ENCODE data around the gene CLSTN2. TPM values are rescaled to one million over a fixed set of nuclear protein-coding genes. Genes with fewer than 3 reads are reported as not detected.

Gene CLSTN2
- total RNA-seq, 2 donors from 2014 or later: not detected

- no peak overlapping the region for H3K27ac Mint-ChIP-seq
- H3K4me1 Mint-ChIP-seq (ENCODE audit: low read depth): no peaks in the 10 kb centered on the region
- H3K4me3 Mint-ChIP-seq: no peak overlapping the region
- no peak for ATAC-seq (replicated peaks in 1 of 2)
- peaks cover 15% of the 10 kb centered on the region for H3K27me3 Mint-ChIP-seq (ENCODE audit: low read depth)
- peaks cover 0 to 6% of the 10 kb centered on the region in 2 donors for H3K9me3 Mint-ChIP-seq
- no peak for DNase-seq
- H3K36me3 Mint-ChIP-seq (ENCODE audit: insufficient read depth in 2 of 2): no peaks in the 10 kb centered on the region
These were observed 232.0 kb downstream of the CLSTN2 start for GRCh38 chr3:140166861-140167599.

- no peak for ATAC-seq (replicated peaks in 1 of 2)
- Mint-ChIP-seq H3K4me1 (ENCODE audit: low read depth) (no peaks in the 10 kb centered on the region), H3K9me3 (peaks cover 0 to 8% of the 10 kb centered on the region in 2 donors), H3K27me3 (ENCODE audit: low read depth) (peaks cover 20% of the 10 kb centered on the region), H3K27ac (no peak overlapping the region), H3K36me3 (ENCODE audit: insufficient read depth in 2 of 2) (no peaks in the 10 kb centered on the region), H3K4me3 (no peak overlapping the region)
- DNase-seq: no peak
These were observed 232.8 kb downstream of the CLSTN2 start for GRCh38 chr3:140167600-140168281.

GRCh38 chr3:140170612-140171011, 235.6 kb downstream of the CLSTN2 start:
- Mint-ChIP-seq H3K4me3 (no peak overlapping the region), H3K9me3 (peaks cover 0 to 7% of the 10 kb centered on the region in 2 donors), H3K36me3 (ENCODE audit: insufficient read depth in 2 of 2) (no peaks in the 10 kb centered on the region), H3K4me1 (ENCODE audit: low read depth) (no peaks in the 10 kb centered on the region), H3K27ac (no peak overlapping the region), H3K27me3 (ENCODE audit: low read depth) (peaks cover 30% of the 10 kb centered on the region)
- DNase-seq (no peak), ATAC-seq (replicated peaks in 1 of 2) (no peak)

DNA sequence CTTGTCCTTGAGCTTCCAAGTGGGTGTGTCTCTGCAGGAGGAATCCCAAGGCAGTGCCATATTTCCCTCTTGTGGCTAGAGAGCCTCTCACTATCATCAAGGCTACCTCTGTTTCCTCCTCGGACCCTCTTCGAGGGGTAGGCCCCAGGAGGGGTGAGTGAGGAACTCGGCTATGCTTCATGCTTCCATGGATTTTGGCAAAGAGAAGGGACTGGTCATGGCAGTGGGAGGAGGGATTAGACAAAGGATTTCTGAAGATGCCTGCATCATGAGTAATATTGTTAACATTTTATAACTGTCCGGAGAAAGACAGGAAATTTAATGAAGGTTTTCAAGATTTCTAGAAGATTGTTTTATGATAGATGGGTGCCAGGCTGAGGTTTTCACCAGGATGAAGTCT, 241.5 kb downstream of the CLSTN2 start:
- H3K27me3 Mint-ChIP-seq (ENCODE audit: low read depth): peaks cover 15% of the 10 kb centered on the region
- ATAC-seq (replicated peaks in 1 of 2) (no peak), DNase-seq (no peak)
- H3K36me3 Mint-ChIP-seq (ENCODE audit: insufficient read depth in 2 of 2): no peaks in the 10 kb centered on the region
- no peak overlapping the region for H3K27ac Mint-ChIP-seq
- H3K4me1 Mint-ChIP-seq (ENCODE audit: low read depth): no peaks in the 10 kb centered on the region
- no peak overlapping the region for H3K4me3 Mint-ChIP-seq
- H3K9me3 Mint-ChIP-seq: peaks cover 0 to 2% of the 10 kb centered on the region in 2 donors

- H3K27me3 Mint-ChIP-seq (ENCODE audit: low read depth): peaks cover 10% of the 10 kb centered on the region
- H3K9me3 Mint-ChIP-seq: no peaks in the 10 kb centered on the region
- no peaks in the 10 kb centered on the region for H3K36me3 Mint-ChIP-seq (ENCODE audit: insufficient read depth in 2 of 2)
- no peak for ATAC-seq (replicated peaks in 1 of 2)
- no peak overlapping the region for H3K27ac Mint-ChIP-seq
- DNase-seq: no peak
- H3K4me3 Mint-ChIP-seq: no peak overlapping the region
- no peaks in the 10 kb centered on the region for H3K4me1 Mint-ChIP-seq (ENCODE audit: low read depth)
These were observed 243.0 kb downstream of the CLSTN2 start for GRCh38 chr3:140177943-140178342.

GRCh38 chr3:140178482-140178881, 243.5 kb downstream of the CLSTN2 start:
- no peaks in the 10 kb centered on the region for H3K4me1 Mint-ChIP-seq (ENCODE audit: low read depth)
- H3K27ac Mint-ChIP-seq: no peak overlapping the region
- H3K4me3 Mint-ChIP-seq: no peak overlapping the region
- no peaks in the 10 kb centered on the region for H3K36me3 Mint-ChIP-seq (ENCODE audit: insufficient read depth in 2 of 2)
- H3K9me3 Mint-ChIP-seq: no peaks in the 10 kb centered on the region
- no peak for ATAC-seq (replicated peaks in 1 of 2)
- no peak for DNase-seq
- peaks cover 8% of the 10 kb centered on the region for H3K27me3 Mint-ChIP-seq (ENCODE audit: low read depth)

DNA sequence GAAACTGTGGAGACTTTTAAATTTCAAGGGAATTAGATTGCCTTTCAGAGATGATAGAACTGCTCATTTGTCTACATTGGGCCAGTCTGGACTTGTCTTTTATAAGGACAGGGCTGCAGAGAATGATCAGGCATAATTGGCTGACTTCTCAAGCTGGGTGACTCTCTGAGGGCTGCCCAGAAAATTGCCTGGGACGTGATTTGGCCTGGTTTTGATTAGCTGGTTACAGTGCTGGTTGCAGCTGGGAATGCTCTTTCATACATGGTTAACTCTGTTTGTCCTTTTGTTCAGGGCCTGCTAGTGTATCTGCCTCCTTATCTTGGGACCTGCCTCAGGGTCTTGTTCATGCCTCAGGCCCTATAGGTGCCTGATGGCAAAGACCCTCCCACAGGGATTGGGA, 245.6 kb downstream of the CLSTN2 start:
- peaks cover 6% of the 10 kb centered on the region for H3K27me3 Mint-ChIP-seq (ENCODE audit: low read depth)
- no peak for DNase-seq

GRCh38 chr3:140185375-140185774, 250.4 kb downstream of the CLSTN2 start:
- Mint-ChIP-seq H3K4me3 (no peak overlapping the region), H3K9me3 (peaks cover 0 to 2% of the 10 kb centered on the region in 2 donors), H3K27ac (no peak overlapping the region), H3K27me3 (ENCODE audit: low read depth) (peaks cover 6% of the 10 kb centered on the region), H3K36me3 (ENCODE audit: insufficient read depth in 2 of 2) (no peaks in the 10 kb centered on the region), H3K4me1 (ENCODE audit: low read depth) (no peaks in the 10 kb centered on the region)
- ATAC-seq (replicated peaks in 1 of 2) (no peak), DNase-seq (no peak)

More for the DNA sequence above, 245.6 kb downstream of the CLSTN2 start:
- no peak overlapping the region for H3K4me3 Mint-ChIP-seq
- no peaks in the 10 kb centered on the region for H3K36me3 Mint-ChIP-seq (ENCODE audit: insufficient read depth in 2 of 2)
- H3K4me1 Mint-ChIP-seq (ENCODE audit: low read depth): no peaks in the 10 kb centered on the region
- no peak overlapping the region for H3K27ac Mint-ChIP-seq
- ATAC-seq (replicated peaks in 1 of 2): no peak
- H3K9me3 Mint-ChIP-seq: peaks cover 0 to 2% of the 10 kb centered on the region in 2 donors

GRCh38 chr3:140186421-140186920, 251.5 kb downstream of the CLSTN2 start:
- no peak overlapping the region for H3K4me3 Mint-ChIP-seq
- H3K9me3 Mint-ChIP-seq: peaks cover 0 to 3% of the 10 kb centered on the region in 2 donors
- H3K27me3 Mint-ChIP-seq (ENCODE audit: low read depth): peaks cover 6% of the 10 kb centered on the region
- no peak for ATAC-seq (replicated peaks in 1 of 2)
- no peak overlapping the region for H3K27ac Mint-ChIP-seq
- DNase-seq: no peak
- H3K4me1 Mint-ChIP-seq (ENCODE audit: low read depth): no peaks in the 10 kb centered on the region
- no peaks in the 10 kb centered on the region for H3K36me3 Mint-ChIP-seq (ENCODE audit: insufficient read depth in 2 of 2)

DNA sequence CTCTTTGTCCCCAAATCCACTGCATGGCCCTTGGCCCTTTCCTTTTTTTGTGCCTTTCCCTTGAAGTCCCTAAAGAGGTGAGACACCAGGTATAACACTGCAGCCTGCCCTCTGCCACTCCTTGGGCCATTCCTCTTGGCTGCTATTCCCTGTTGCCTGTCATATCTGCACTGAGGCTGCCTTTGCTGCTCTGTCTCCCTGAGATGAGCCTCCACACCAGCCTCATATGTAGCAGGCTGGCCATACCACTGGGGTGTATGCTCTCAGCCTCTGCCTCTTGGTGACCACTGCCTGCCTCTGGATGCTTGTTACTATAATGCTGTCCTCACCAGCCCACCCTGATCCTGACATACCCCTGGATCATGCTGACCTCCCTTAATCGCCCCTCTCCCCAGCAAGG, 252.0 kb downstream of the CLSTN2 start:
- Mint-ChIP-seq H3K27ac (no peak overlapping the region), H3K4me1 (ENCODE audit: low read depth) (no peaks in the 10 kb centered on the region), H3K27me3 (ENCODE audit: low read depth) (peaks cover 6% of the 10 kb centered on the region), H3K36me3 (ENCODE audit: insufficient read depth in 2 of 2) (no peaks in the 10 kb centered on the region), H3K9me3 (peaks cover 0 to 3% of the 10 kb centered on the region in 2 donors), H3K4me3 (no peak overlapping the region)
- ATAC-seq (replicated peaks in 1 of 2) (no peak), DNase-seq (no peak)

GRCh38 chr3:140187656-140188221, 252.8 kb downstream of the CLSTN2 start:
- no peak overlapping the region for H3K27ac Mint-ChIP-seq
- DNase-seq (no peak), ATAC-seq (replicated peaks in 1 of 2) (no peak)
- no peaks in the 10 kb centered on the region for H3K36me3 Mint-ChIP-seq (ENCODE audit: insufficient read depth in 2 of 2)
- H3K4me3 Mint-ChIP-seq: no peak overlapping the region
- H3K27me3 Mint-ChIP-seq (ENCODE audit: low read depth): peaks cover 6% of the 10 kb centered on the region
- H3K4me1 Mint-ChIP-seq (ENCODE audit: low read depth): no peaks in the 10 kb centered on the region
- H3K9me3 Mint-ChIP-seq: peaks cover 0 to 3% of the 10 kb centered on the region in 2 donors

- ATAC-seq (replicated peaks in 1 of 2): no peak
- Mint-ChIP-seq H3K27me3 (ENCODE audit: low read depth) (peaks cover 8% of the 10 kb centered on the region), H3K27ac (no peak overlapping the region), H3K36me3 (ENCODE audit: insufficient read depth in 2 of 2) (peaks cover 0 to under 1% of the 10 kb centered on the region in 2 donors), H3K9me3 (peaks cover 0 to 3% of the 10 kb centered on the region in 2 donors), H3K4me3 (no peak overlapping the region), H3K4me1 (ENCODE audit: low read depth) (no peaks in the 10 kb centered on the region)
- DNase-seq: no peak
These were observed 253.3 kb downstream of the CLSTN2 start for GRCh38 chr3:140188285-140188684.

DNA sequence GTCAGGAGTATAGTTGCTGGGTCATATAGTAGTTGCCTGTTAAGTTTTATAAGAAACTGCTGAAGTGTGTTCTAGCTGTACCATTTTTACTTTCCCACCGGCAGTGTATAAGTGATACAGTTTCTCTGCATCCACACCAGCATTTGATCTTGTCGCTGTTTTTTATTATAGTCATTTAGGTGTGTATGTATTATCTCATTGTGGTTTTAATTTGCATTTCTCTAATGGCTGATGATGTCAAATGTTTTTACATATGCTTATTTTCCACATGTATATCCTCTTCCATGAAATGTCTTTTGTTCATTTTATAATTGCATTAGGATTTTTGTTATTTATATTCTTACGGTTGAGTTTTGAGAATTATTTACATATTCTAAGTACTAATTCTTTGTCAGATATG, 254.3 kb downstream of the CLSTN2 start:
- Mint-ChIP-seq H3K4me3 (no peak overlapping the region), H3K9me3 (peaks cover 0 to 8% of the 10 kb centered on the region in 2 donors), H3K27ac (no peak overlapping the region), H3K27me3 (ENCODE audit: low read depth) (peaks cover 10% of the 10 kb centered on the region), H3K4me1 (ENCODE audit: low read depth) (no peaks in the 10 kb centered on the region), H3K36me3 (ENCODE audit: insufficient read depth in 2 of 2) (peaks cover 0 to 7% of the 10 kb centered on the region in 2 donors)
- ATAC-seq (replicated peaks in 1 of 2) (no peak), DNase-seq (no peak)

Measured in activated T-cell treated with anti-CD3 and anti-CD28 coated beads, Interleukin-2, amount 50 U/mL, for 72 hours (primary cell).